Activated T-helper 1 cell treated with Interleukin-2 at 50 U/mL for 16 hours (primary cell): ENCODE data around the gene DDX42.

Source experiments
- DNase-seq: peaks from one replicate; pipeline ENCODE4 v3.0.0-alpha.2; 2020; ENCODE audit warnings: low read depth

Gene DDX42, protein sequence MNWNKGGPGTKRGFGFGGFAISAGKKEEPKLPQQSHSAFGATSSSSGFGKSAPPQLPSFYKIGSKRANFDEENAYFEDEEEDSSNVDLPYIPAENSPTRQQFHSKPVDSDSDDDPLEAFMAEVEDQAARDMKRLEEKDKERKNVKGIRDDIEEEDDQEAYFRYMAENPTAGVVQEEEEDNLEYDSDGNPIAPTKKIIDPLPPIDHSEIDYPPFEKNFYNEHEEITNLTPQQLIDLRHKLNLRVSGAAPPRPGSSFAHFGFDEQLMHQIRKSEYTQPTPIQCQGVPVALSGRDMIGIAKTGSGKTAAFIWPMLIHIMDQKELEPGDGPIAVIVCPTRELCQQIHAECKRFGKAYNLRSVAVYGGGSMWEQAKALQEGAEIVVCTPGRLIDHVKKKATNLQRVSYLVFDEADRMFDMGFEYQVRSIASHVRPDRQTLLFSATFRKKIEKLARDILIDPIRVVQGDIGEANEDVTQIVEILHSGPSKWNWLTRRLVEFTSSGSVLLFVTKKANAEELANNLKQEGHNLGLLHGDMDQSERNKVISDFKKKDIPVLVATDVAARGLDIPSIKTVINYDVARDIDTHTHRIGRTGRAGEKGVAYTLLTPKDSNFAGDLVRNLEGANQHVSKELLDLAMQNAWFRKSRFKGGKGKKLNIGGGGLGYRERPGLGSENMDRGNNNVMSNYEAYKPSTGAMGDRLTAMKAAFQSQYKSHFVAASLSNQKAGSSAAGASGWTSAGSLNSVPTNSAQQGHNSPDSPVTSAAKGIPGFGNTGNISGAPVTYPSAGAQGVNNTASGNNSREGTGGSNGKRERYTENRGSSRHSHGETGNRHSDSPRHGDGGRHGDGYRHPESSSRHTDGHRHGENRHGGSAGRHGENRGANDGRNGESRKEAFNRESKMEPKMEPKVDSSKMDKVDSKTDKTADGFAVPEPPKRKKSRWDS

DNA sequence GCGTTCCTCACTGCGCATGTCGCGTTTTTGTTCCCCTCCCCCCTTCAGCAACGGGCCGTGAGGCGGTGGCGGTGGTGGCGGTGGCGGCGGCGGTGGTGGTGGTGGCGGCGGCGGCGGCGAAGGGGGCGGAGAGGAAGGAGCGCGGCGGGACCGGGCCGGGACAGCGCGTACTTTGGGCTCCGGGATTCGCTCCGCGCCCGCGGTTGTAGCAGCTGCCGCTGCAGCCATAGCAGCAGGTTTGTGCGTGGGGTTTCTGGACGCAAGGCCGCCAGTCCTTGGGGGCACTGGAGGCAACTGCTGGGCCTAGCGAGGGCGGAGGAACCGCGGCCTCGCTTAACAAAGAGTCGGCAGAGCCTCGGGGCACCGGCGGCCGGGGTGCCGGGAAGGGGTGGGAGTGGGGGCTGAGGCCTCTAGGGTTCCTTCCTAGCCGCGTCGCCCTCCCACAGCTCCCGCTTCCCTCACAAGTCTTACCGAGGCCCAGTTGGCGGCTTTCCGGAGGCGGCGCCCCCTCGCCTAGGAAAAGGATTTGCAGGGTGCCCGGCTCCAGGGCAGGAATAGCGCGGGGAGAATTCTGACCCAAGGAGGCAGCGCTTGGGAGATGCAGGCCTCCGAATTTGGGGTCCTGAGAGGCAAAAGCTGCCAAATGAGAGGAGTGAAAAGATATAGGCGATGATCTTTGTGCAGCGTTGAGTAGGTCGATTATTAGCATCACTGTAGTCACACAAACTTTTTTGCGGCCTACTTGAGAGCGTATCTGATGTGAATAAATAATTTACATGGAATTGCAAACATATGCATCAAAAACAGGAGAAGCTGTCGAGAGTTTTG, at the start of gene DDX42:
DDX42 (plus strand) TSS at position 30 of the 828 bp plus-strand sequence. CDS start 12,880 bp downstream, outside the sequence.
- peak; percentile 84 for DNase-seq

GRCh38 chr17:63735691-63736090, 38.3 kb upstream of the DDX42 start:
- no peak for DNase-seq

- no peak for DNase-seq
These were observed 33.4 kb upstream of the DDX42 start for GRCh38 chr17:63740464-63741142.

GRCh38 chr17:63741143-63741407, 32.9 kb upstream of the DDX42 start:
- DNase-seq, result no peak

- DNase-seq, result peak; percentile 99
These were observed 32.4 kb upstream of the DDX42 start, which contains the start of gene STRADA for GRCh38 chr17:63741408-63742173. STRADA (minus strand) TSS chr17:63741799; CDS start chr17:63728369, 13,430 bp downstream.

- DNase-seq, result no peak
These were observed 22.2 kb upstream of the DDX42 start for GRCh38 chr17:63751806-63752205.

DNA sequence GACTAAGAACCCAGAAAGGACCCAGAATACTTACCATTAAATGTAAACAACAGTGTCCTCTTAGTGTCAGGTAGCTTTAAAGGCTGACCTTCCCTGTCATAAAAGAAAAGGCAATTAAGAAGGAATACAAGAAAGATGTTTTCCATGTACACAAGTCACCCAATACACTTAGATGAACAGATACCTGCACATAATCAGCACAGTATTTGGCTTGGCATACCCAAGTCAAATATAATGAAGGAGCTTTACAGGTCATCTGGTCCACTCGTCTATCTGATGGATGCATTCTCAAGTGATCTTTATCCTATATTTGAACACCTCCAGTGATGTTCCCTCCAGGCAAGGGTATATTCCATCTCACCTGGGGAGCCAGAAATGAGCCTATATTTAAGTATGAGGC, 21.3 kb upstream of the DDX42 start:
- no peak for DNase-seq

- no peak for DNase-seq
These were observed 20.8 kb upstream of the DDX42 start for GRCh38 chr17:63753215-63753614.

- DNase-seq, result no peak
These were observed 19.9 kb upstream of the DDX42 start for GRCh38 chr17:63754046-63754445.

DNA sequence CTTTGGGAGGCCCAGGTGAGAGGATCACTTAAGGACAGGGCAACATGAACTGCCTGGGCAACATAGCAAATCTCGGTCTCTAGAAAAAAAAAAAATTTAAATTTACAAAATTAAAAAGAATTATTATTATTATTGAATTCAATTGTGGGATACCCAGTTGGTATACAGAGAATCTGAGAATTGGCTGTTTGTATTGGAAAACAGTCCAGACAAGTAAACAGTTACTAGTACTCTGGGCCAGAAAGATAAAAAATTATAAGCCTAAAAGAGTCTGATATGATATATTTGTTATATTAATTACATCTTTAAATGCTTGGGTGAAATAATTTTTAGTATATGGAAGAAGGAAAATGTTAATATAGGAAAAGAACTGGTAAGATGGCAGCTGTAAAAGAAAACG, 15.5 kb upstream of the DDX42 start:
- DNase-seq, result no peak

DNA sequence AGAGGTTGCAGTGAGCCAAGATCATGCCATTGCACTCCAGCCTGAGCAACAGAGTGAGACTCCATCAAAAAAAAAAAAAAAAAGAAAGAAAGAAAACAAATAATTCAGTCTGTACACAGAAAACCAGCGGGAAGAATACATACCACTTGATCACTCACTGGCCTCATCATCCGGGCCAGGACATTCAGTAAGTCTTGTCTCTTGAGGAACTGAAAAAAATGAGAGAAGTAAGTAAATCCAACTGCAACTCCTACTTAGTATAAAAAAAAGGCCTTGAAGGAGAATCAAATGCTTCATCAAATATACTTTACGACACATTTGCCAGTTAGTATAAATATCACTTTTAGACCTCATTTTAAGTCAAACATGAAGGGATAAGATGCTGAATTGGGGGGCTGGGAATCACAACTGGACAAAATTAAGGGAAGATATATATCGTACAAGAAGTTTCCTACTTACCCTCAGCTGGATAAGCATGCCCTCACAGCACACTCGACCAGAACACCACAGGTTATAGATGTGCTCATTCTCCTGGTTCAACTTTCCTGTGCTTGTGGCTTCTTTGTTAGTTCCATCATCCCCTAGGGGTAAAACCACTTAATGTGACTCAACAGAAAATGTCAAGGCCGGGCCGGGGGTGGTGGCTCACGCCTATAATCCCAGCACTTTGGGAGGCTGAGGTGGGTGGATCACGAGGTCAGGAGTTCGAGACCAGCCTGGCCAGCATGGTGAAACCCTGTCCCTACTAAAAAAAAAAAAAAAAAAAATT, 13.0 kb upstream of the DDX42 start:
- no peak for DNase-seq

DNA sequence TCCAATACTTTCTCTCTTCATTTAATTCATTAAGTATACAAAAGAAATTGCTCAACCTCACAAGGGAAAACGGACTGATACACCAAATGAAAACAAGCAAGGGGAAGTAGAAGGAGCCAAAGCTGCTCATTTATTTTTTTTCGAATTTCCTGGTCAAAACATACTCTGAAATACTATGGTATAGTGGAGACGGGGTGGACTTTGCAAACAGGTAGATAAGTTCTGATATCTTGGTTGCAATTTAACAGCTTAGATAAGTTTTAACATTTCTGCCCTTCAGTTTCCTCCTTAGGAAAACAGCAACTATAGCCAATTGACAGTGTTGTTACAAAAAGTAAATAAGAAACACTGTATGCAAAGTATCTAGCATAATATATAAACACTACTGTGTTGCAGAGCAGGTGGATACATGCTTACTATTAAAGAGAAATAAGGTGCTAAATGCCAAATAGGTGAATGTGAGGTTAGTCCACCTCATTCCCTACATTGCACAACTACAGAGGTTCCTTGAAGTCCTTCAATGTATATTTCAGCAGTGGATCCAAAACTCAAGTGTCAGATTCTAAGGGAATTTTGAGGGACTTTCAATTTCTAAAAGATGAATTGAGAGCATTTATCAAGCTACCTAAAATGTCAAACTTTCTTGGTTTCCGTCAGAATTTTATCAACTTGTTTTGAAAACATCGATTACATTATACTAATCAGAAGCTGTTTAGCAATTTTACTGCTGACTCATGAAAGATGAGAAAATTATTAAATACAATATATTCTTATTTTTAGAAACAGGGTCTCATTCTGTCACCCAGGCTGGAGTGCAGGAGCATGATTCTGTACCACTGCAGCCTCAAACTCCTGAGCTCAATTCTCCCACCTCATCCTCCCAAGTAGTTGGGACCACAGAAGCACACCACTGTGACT, 11.6 kb upstream of the DDX42 start:
- DNase-seq, result no peak

DNA sequence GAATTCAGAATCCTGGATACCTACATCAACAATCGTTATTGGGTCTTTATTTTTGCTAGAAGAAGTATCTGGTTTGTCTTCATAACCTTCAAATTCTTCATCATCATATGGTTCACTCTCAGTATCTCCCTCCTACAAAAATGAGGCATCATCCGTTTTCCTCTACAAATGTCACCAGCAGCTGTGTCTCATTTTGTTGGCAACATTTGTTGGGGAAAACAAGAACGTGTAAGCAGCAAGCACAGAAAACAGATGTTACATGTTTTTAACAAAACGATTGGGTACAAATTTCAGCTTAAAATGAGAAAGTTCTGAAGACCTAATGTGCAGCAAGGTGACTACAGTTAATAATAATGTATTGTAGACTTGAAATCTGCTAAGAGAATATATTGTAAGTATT, 9.3 kb upstream of the DDX42 start:
- no peak for DNase-seq

GRCh38 chr17:63766754-63767153, 7.2 kb upstream of the DDX42 start:
- no peak for DNase-seq

DNA sequence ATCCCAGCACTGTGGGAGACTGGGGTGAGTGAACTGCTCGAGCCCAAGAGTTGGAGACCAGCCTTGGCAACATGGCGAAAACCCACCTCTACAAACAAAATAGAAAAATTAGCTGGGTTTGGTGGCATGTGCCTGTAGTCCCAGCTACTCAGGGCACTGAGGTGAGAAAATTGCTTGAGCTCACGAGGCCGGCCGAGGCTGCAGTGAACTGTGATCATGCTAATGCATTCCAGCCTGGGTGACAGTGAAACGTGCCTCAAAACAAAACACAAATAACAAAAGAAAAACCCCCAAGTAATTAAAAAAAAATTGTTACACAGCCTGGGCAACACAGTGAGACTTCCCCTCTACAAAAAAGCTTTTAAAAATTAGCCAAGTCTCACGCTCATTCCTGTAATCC, 5.5 kb upstream of the DDX42 start:
- DNase-seq, result no peak

- no peak for DNase-seq
These were observed 1.1 kb upstream of the DDX42 start for GRCh38 chr17:63772801-63773271.

DNA sequence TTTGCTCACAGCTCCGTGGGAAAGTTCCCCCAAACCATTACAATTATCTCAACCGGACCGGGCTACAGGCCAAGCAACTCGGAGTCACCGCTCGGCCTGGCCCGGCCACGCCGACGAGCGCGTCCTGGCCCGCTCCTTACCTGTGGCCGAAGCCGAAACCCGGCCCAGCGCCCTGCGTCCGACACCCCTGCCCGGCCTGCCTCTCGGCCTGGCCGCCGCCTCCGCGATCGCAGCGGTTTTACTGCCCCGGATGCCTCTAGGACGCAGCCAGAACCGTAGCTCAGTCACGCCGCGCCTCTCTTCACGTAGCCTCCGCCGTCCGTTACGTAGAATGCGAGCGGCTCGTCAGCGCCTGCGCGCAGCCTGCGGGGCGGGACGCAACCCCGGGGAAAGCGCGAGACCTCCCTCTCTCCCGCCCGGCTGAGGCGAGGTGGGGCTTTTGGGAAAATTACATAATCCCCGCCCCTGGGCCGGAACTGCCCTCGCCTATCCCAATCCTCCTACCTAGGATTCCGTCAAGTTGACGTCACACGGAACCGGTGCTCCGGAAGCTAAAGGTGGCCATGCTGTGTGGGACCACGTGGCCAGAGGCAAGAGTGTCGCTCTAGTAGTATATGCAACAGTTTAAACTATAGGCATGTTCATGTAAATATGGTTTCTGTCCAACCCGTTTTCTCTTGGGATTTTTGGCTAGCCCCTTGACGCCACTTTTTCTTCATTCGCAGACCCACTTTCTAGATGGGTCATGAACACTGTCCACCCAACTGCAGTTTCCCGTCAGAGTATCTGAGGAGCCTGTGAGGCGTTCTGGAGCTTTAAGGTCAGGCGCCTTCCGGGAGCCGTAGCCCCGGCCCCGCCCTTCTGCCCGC, 464 bp upstream of the DDX42 start, which contains the start of gene CCDC47:
CCDC47 (minus strand) TSS at position 326 of the 869 bp plus-strand sequence. CDS start 7,422 bp downstream, outside the sequence.
- DNase-seq, result peak; percentile 98

GRCh38 chr17:63774969-63775265, 947 bp downstream of the DDX42 start:
- DNase-seq, result no peak
